GM20431 (cell line): ENCODE data around the gene USP35.

ENCODE experiments used
- in situ Hi-C: fragments of 300-500 bp; cut with MseI, MboI; formaldehyde crosslinking; loops from one replicate; pipeline ENCODE4 v1.15.0; 2020; ENCODE audit warnings: low sequenced_read_pairs; ENCODE audit not compliant: unreplicated experiment

USP35 gene

DNA sequence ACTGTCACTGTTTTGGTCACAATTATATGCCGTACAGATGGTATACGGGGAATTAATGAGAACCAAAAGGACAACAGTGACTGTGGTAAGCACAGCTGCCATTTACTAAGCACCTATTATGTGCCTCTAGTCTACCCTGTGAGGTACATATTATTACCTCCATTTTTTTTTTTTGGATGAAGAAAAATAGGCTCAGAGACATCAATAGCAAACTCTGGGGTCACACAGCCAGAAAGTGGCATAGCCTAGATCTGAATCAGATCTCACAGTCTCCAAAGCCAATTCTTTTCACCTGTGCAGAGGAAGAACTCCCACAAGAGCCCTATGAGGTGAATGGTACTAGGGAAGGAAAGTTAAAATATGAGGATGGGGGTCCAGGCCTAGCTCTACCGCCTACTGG, 68.9 kb downstream of the USP35 start:
- in situ Hi-C loops: no loop called here

DNA sequence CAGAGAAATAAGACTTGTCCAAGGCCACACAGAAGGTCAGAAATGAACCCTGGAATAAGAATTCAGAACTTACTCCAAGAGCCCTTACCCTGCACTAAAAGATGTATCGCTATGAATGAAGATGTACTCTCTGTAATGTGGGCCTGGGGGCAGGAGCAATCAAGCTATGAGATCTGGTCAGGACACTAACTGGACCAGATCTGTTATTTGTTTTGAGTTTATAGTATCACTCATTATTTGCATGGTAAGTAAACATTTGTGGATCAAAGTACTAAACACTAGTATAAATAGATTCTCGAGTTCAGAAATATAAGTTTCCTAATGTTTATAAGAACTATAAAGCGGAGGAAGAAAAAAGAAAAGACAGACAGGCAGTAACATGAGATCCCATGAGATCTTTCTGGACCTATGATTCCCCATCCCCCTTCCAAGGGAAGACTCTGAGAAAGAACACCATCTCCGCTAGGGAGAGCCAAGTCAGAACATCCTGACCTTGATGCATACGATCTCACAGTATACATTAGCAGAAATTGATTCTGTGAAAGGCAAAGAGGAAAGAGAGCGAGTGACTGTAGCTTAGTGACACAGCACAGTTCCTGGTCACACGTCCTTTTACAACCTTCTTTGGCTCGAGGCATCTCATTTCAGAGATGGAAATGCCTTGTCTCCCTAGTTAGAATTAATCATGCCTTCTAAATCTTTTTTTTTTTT, 71.2 kb downstream of the USP35 start:
- in situ Hi-C loops: no loop called here

DNA sequence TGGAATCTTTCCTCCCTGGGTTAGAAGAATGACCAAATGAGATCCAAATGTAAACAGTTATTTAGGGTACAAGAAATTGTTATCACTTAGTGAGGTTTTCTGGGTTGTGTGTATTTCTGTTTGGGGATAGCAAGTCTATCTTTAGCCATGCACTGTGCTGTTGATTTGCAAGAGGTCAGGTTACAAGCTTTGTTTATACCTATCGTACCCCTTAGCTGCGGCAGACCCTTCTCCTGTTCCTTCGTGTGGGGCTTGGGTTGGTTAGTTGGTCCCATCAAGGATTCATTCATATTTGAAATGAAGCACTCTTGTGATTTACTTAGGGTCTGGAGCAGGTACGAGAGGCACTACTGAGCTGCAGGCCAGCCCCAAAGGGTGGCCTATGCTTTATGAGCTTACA, 72.6 kb downstream of the USP35 start:
- in situ Hi-C loops: no loop called here

DNA sequence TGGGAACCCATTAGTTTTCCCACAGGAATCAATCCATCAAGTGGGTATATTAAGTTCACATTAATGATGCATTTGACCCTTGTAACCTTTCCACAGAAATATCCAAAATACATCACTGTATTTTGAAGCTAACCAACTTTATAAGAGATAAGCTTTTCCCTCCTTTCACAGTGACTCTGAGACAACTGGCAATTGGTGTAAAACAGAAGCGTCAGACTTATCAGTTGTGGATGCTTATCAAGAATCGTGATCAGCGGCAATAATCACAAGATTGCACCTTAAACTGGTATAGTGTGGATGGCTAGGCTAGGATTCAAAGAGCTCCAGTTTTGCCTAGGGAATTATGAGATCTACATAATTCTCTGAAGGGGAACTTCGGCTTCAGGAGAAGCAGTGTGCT, 73.1 kb downstream of the USP35 start:
- in situ Hi-C loops: no loop called here

DNA sequence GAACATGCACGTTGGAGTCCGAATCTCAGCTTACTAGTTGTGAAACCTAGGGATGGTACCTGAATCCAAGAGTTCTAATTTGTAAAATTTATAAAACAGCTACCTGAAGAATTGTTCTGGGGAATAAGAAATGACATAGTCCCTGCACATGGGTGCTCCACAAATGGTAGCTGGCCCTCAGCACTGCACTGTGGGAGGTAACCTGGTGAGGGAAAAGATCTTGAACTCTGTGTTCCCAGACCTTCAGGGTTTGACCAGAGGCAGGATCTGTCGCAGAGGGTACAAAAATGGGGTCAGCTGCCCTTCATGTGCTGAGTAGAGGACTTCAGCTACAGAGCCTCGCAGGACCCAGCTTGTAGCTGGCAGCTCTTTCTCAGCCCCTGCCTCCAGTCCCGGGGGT, 73.5 kb downstream of the USP35 start:
- in situ Hi-C loops: no loop called here

DNA sequence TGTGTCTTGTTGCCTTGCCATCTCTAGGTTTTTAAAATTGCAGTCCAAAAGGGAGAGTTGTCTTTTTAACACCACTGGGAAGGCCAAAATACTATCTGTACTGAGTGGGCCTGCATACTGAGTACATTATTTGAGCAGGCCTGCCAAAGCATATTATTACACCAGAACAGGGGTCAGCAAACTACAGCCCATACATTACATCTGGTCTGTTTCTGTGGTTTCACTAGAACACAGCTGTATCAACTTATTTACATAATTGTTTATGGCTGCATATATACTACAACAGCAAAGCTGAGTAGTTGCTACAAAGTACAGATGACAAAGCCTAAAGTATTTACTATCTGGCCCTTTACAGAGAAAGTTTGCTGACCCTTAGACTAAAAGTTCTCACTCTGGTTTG, 74.0 kb downstream of the USP35 start:
- in situ Hi-C loops: no loop called here
